Left renal pelvis (tissue), 4 donors: ENCODE data around the gene MZT2B. TPM values are rescaled to one million over a fixed set of nuclear protein-coding genes. Genes with fewer than 3 reads are reported as not detected.
A peak's percentile ranks its signal among the peaks of the same experiment; 100 is the strongest.
"Not testable (repeated sequence)": the region's sequence is repeated elsewhere in the genome, so short reads cannot be mapped to it uniquely, and the experiment has no call there.

ENCODE experiments used
- DNase-seq, 4 donors: peaks; one replicate each; pipeline ENCODE4 v3.0.0-alpha.2; 2013; ENCODE audit warnings: low read depth in 4 of 4, low spot score in 3 of 4
- polyA plus RNA-seq, 4 donors: library from polyadenylated mRNA; unstranded; fragments of 120-200 nt; gene quantifications; one replicate each; pipeline ENCODE4 v1.2.1, GENCODE V29; 2013; ENCODE audit not compliant: insufficient read length in 4 of 4

The MZT2B gene
- polyA plus RNA-seq, 4 donors = 71.6 to 198 (median 99.0) TPM

DNA sequence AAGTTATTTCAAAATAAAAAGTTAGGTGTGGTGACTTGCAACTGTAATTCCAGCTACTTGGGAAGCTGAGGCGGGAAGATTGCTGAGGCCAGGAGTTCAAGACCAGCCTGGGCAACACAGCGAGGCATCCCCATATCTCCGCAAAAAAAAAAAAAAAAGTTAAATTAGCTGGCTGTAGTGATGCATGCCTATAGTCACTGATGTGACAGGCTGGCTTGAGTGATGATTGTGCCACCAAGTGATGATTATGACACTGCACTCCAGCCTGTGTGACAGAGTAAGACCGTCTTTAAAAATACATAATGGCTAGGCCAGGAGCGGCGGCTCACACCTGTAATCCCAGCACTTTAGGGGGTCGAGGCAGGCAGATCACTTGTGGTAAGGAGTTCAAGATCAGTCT lies 12.2 kb upstream of the MZT2B start:
- DNase-seq = no peak

DNA sequence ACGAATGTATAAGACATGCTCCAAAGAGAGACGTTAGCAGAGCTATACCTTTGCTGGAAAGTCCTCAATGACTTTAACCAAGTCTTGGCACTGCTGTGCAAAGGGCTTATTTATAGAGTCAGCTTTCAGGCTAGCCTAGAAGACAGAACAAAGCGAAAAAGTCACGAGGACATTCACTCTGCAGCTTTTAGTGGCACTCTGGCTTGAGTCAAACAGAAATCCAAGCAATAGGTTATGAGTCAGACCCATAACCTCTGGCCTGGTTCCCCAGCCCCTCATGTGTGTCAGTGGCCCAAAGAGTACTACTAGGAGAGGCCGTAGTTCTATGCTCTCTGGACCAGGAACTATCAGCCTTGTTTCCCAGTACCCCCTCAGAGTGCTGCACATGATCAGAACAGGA lies 7.2 kb upstream of the MZT2B start:
- not testable (repeated sequence) for DNase-seq

DNA sequence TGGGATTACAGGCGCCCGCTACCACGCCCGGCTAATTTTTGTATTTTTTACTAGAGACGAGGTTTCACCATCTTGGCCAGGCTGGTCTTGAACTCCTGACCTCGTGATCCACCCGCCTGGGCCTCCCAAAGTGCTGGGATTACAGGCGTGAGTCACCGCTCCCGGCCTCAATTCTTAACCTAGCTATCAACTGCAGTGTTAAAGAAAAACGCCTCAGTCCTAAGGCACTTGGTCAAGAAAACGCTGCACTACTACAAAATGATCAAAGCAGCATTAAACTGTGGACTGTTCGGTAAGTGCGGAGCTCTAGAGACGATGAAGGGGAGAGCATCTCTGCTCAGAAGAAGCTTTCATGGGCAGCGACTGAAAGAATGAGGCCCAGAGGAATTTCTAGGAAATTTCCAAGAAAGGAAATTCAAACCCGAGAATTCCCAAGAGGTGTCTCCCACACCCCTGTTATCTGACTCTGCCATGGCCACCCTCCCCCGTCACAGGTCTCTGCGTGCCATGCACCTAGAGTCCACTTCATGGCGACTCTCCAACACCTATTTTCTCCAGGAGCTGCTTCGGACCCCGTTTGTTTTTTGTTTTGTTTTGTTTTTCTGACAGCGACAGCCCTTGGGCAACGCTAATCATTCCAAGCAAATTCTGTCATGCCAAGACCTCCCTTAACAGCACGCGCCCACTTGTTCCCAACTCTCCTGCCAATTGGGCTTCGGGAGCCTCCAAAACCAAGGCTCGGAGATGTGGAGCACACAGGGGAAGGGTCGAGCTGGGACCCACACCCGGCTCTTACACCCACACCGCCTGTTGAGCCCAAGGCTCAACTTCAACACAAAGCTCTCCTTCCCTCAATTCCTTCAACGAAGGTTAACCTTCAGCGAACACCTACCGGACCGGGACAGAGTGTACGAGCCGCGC lies 1.4 kb upstream of the MZT2B start:
- DNase-seq = not testable (repeated sequence)

DNA sequence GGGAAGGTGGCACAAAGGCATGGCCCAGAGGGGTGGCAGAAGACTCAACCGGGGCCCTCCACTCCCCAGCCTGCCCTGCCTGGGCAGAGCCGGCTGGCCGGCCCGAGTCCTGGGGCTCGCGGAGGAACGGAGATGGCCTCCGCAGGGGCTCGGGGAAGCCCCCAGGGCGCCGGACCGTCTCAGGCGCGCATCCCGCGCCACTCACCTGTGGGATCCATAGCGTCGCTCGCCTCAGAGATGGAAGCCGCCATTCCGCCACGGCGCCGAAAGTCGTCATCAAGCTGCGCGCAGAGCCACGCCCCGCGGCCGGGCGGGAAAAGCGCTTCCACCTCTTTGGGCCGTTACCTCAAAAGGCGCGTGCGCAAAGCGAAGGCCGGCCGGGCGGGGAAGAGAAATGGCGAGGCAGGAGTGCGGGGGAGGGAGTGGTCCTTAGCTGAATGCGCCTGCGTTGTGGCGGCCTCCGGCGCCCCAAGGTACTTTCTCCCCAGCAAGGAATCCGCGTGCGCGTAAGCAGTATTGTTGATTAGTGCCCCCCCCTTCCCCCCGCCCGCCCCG lies 660 bp upstream of the MZT2B start, which contains the start of gene SMPD4:
SMPD4 (minus strand) TSS at position 278 of the 555 bp plus-strand sequence. CDS start 5,010 bp downstream, outside the sequence.
- DNase-seq = peak; percentile 87 to 93 (median 90)

DNA sequence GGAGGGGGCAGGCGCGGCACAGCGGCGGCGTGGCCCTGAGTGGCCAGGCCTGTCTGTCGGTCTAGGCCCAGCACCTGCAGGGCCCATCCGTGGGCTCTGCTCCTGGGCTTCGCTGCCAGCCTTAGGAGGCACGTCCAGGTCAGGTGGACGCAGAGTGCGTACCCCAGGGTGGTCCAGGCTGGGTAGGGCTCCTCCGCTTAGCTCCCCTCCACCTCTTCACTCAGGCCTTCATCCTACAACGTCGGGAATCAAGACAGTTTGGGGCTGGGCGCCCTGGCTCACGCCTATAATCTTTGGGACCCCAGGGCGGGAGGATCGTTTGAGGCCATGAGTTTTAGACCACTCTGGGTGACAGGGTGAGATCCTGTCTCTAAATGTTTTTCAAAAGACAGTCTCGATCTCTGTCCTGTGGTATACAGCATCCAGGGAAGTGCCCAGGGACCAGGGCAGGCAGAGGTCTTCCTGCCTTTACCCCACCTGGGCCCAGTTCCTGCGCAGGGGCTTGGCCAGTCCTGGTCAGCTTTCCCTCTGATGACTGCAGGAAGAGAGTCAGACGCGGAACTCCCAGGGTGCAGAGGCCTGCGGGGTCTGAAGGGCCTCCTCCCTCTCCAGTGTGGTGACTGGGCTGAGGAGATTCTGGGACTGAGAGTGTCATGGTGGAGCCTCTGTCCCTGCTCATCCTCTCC lies 907 bp downstream of the MZT2B start:
- DNase-seq = not testable (repeated sequence)

DNA sequence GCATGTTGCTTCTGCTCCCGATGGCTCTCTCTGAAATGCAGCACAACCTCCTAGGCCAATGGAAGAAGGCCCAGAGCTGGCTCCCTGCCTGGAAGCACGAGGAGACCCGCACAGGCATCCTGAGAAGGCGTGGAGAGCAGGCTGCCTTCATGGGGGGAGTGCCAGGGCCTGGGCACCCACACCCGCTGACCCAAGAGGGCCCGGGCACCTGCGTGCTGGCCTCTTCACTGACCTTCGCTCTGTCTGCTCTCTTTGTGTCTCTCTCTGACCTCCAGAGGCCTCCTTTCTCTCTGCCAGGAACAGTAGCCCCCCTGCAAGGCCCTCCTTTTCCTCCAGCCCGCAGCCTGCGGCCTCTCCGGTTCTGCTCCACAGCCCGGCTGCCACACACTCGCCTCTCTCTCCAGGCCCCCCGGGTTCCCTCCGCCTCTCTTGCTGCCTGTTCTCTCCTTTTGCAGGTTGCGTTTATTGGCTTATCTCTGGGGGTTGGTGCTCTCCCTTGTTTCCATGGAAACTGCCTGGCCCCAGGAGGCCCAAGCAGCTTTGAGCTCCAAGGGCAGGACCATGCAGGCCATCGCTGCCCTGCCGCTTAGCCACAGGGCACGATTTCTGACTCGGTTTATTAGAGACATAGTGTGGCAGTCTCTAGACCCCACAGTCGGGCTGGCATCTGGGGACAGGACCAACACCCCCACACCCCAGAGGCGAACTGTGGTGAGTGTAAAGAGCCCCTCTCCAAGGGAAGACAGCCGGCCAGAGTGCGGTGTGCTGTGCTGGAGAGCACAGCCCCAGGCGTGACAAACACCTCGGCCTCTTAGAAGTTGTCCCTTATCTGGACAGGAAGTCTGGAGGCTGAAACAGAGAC lies 1.7 kb downstream of the MZT2B start:
- no peak for DNase-seq

DNA sequence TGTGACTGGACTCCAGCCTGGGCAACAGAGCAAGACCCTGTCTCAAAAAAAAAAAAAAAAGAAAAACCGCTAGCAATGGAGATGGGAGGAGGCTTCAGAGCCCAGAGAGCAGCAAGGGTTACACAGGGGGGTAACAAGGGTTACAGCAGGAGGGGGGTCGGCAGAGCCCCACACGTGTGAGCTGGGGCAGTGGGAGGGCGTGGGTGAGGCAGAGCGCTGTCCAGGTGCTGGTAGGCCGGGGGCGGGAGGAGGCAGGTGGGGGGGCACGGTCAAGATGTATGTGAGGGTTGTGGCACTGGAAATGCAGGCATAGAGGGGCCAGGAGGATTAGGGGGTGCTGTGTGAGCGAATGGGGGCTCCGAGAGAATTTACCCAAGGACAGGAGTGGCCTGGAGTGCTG lies 3.4 kb downstream of the MZT2B start:
- no peak for DNase-seq

DNA sequence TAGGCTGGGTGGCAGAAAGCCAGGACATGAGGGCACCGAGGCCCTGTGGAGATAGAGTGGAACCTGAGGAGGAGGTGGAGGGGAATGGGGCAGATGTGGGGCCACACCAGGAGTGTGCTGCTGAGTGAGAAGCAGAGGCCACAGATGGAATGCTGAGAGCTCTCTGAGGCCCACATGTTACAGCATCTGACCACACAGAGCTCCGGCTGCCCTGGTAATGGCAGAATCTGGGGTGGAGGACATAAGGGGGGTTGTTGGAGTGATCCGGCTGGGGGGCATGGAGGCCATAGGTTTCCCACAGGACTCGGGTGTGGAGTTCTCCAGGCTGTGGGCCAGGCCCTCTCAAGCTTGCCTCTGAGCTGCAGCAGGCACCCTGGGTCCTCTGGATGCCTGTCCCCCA lies 3.8 kb downstream of the MZT2B start:
- no peak for DNase-seq

DNA sequence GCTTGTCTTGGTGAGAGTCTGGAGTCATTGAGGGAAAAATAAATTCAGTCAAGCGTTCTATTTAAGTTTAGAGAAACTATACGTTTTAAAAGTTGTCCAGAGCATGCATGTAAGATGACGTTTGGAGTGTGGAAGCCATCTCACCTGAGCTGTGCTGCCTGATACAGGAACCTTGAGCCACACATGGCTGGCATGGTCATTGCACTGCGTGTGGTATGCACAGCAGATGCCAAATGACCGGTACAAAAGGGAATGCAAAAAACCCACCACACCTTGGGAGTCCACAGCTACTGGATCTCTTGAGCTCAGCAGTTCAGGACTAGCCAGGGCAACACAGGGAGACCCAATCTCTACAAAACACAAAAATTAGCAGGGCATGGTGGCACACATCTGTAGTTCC lies 4.3 kb downstream of the MZT2B start:
- DNase-seq = no peak

DNA sequence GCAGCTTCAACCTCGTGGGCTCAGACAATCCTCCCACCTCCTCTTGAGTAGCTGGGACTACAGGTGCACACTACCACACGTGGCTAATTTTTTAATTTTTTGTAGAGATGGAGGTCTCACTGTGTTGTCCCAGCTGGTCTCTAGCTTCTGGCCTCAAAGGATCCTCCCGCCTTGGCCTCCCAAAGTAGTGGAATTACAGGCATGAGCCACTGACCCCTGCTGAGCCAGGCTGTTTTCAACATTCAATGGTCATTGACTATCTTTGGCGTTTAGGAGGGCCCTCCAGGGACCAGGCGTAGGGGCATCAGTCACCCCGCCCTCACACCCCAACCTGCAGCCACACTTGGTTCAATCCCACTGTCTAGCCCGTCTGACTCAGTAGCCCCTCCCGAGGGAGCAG lies 5.2 kb downstream of the MZT2B start:
- no peak for DNase-seq

DNA sequence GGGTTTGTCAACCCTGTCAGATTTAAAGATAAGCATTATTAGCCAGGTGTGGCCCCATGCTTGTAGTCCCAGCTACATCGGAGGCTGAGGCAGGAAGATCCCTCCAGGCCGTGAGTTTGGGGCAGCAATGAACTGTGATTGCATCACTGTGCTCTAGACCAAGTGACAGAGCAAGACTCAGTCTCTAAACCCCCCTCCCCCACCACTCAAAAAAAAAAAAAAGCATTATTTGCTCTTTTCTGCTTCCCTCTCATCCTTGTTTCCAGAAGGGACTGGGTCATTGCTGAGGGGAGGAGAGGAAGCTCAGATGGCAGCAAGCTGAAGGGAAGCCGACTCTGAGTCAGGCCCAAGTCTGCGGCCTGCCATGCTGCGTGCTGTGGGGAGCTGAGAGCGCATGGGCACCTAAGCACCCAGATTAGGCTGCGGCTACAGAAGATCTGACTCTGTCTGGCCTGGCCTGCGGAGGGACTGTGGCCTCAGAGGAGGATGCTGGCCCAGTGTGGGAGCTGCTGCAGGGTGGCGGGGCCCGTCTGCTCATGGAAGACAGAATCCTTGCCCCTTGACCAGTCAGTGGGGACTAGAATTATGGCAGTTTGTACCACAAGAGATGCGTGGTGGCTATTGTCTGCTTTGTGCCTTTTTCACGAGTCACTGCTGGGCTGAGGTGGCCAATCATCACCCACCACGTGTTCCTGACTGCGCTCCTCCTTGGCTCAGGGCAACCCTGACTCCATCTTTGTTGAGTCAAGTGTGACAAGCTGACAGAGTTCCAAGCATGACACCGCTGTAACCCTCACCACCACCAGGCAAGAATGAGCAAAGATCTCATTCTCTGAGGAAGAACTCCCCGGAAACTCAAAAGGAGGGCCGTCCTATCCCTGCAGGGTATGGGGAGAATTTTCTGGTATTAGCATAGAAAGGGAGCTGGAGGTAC lies 6.1 kb downstream of the MZT2B start:
- DNase-seq = not testable (repeated sequence)

DNA sequence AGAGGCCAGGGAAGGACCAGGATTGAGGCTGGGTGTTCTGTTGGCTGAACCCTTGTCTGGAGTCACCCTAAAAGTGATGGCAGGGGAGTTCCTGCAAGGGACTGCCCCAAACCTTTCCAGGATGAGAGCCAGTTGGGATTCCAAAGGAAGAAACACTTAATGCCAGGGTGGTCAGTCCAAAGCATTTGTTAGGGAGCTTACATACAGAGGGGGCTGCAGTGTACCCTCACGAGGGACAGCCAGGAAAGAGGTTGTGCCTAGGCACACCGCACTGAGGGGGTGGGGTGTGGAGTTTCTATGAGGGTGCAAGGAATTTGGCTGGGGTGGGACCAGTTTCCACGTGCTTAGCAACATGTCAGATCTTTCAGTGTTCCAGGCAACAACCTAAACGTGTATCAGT lies 6.9 kb downstream of the MZT2B start:
- DNase-seq = not testable (repeated sequence)

DNA sequence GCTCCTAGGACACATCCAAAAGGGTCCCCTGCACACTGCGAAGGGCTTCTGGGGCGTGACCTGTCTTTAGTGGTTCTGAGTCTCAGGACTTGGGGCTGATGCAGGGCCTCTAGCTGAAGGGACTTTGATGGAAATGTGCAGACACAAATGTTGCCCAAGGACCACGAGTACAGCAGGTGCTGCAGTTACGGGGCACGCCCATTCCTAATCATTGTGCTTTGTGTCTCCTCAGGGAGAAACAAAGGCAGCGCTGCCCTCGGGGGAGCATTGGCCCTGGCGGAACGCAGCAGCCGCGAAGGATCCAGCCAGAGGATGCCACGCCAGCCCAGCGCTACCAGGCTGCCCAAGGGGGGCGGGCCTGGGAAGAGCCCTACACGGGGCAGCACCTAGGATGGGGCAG lies 8.2 kb downstream of the MZT2B start:
- no peak for DNase-seq

DNA sequence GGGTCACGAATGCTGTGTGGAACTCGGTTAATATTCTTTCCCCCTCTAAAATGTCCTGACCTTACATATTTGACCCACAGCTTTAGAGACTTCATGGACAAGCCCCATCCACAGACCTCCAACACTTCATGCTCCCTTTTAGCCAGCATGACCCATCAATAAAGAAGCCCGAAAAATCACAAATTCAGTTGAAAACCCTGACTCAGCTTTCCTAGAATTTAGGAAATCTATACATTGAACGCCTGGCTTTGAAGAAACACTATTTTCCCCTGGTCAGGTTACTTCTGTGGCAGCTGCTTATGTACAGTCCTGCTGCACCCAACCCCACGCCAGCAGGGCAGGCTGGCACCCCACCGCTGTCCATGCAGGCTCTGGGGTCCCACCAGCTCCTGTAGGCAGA lies 9.3 kb downstream of the MZT2B start:
- DNase-seq = not testable (repeated sequence)

DNA sequence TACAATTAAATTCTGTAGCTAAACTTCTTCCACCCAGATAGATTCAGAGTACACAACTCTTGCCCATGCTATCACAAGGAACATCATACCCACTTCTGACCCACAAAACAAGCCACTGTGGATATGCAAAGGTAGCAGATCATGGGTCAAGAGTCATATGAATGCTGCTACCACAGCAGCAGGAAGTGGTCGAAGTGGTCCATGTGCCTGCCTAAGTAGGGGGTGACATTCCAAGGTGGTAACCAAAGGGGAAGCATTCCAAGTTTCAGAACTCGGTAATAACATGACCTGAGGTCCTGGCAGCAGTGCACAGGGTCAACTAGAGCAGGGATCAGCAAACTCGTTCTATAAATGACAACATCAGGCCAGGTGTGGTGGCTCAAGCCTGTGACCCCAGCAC lies 10.4 kb downstream of the MZT2B start:
- DNase-seq = not testable (repeated sequence)

DNA sequence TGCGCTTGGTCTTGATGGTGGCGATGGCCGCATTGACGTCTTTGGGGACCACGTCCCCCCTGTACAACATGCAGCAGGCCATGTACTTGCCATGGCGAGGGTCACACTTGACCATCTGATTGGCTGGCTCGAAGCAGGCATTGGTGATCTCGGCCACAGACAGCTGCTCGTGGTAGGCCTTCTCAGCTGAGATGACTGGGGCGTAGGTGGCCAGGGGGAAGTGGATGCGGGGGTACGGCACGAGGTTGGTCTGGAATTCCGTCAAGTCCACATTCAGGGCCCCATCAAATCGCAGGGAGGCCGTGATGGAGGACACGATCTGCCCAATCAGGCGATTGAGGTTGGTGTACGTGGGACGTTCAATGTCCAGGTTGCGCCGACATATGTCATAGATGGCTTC lies 11.8 kb downstream of the MZT2B start:
- DNase-seq = not testable (repeated sequence)

DNA sequence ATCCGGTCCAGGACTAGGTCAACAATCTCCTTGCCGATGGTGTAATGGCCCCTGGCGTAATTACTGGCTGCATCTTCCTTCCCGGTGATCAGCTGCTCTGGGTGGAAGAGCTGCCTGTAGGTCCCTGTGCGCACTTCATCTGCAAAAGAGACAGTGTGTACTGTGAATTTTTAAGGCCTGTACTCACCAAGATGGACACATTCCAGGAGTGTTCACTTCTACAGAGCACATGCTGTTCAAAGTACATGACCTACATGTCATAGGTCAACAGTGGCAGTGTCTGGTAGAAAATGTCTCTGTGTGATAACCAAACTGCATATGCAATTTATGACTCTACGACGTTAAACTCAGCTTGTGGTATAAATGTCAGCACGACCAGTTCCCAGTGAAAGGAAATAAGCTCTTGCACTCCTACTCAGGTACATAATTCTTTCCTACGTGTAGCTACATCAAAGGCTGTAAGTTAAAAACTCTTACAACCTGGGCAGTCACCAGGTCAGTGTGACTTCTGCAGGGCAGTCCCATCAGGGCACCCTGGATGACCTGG lies 13.1 kb downstream of the MZT2B start:
- DNase-seq = not testable (repeated sequence)

DNA sequence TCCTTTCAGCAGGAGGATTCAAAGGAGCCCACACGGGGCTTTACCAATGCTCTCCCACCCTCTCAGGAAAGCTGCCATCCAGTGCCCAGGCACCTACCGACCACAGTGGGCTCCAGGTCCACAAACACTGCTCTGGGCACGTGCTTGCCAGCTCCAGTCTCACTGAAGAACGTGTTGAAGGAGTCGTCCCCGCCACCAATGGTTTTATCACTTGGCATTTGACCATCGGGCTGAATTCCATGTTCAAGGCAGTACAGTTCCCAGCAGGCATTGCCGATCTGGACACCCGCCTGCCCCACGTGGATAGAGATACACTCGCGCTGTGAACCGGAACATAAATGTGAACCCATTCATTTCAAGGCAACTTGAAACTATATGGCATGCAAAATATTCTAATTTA lies 14.0 kb downstream of the MZT2B start:
- DNase-seq = not testable (repeated sequence)

DNA sequence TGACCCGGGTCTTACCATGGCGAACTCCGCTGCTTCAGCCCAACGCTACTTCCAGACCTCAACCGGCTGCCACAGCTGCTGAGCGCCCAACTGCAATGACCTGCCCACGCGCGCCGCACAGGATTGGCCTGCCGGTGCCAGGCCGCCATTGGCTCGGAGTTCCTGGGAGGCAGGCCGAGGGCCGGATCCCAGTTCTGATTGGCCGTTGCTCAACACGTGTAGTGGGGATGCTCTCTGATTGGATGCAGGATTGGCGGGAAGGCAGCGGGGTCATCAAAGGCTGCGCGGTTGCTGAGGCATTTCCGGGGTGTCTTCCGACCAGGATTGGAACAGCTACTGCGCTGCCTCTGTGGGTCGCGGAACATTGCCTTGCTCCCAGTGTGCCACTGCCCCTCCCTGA lies 16.3 kb downstream of the MZT2B start, which contains the start of gene TUBA3E:
TUBA3E (minus strand) TSS at position 97 of the 400 bp plus-strand sequence; CDS start at position 18, 79 bp downstream.
- no peak for DNase-seq
